ENCODE data around the gene APBB3. TPM values are rescaled to one million over a fixed set of nuclear protein-coding genes. Genes with fewer than 3 reads are reported as not detected.

APBB3 gene
- total RNA-seq, 2 donors from 2014 or later: 36.4 to 41.4 TPM

- Histone ChIP-seq H3K36me3 (ENCODE audit: control insufficient read depth, insufficient read depth, low read length) (peaks cover 29% of the 10 kb centered on the region), H3K27me3 (ENCODE audit: control insufficient read depth, insufficient read depth, low read length, poor library complexity, severe bottlenecking) (no peaks in the 10 kb centered on the region), H3K9me3 (ENCODE audit: control insufficient read depth, low read length) (peaks cover 3% of the 10 kb centered on the region), H3K4me3 (ENCODE audit: low read length) (no peak overlapping the region), H3K4me1 (ENCODE audit: control insufficient read depth, insufficient read depth, low read length) (peaks cover 15% of the 10 kb centered on the region), H3K27ac (ENCODE audit: low read depth, low read length) (no peak overlapping the region), H3K9ac (ENCODE audit: extremely low read depth, low read length, poor library complexity, severe bottlenecking) (no peak overlapping the region)
- Mint-ChIP-seq H3K36me3 (ENCODE audit: low read depth) (peaks cover 20% of the 10 kb centered on the region), H3K27me3 (ENCODE audit: insufficient read depth) (no peaks in the 10 kb centered on the region), H3K9me3 (no peaks in the 10 kb centered on the region), H3K4me3 (no peak overlapping the region), H3K27ac (no peak overlapping the region), H3K4me1 (peaks cover 19% of the 10 kb centered on the region)
- no peak for TF ChIP-seq CTCF (conservative IDR thresholded peaks at IDR 0.05)
- no peak for DNase-seq
- 86 to 91% methylated on average over 2 to 4 of the region's 4 CpGs for WGBS, 2 experiments (ENCODE audit: insufficient coverage in 1 of 2, insufficient read length in 1 of 2)
Measured at GRCh38 chr5:140569197-140569596, 4.8 kb upstream of the APBB3 start.

DNA sequence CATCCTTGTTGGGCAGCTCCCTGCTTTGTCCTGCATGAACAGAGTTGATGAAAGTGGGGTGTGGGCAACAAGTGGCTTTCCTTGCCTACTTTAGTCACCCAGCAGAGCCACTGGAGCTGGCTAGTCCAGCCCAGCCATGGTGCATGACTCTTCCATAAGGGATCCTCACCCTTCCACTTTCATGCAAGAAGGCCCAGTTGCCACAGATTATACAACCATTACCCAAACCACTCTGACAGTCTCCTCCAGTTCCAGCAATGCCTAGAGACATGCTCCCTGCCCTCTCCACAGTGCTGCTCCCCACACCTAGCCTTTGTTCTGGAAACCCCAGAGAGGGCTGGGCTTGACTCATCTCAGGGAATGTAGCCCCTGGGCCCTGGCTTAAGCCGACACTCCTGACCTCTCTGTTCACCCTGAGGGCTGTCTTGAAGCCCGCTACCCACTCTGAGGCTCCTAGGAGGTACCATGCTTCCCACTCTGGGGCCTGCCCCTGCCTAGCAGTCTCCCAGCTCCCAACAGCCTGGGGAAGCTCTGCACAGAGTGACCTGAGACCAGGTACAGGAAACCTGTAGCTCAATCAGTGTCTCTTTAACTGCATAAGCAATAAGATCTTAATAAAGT lies 4.2 kb upstream of the APBB3 start:
- Histone ChIP-seq H3K27me3 (ENCODE audit: control insufficient read depth, insufficient read depth, low read length, poor library complexity, severe bottlenecking) (no peaks in the 10 kb centered on the region), H3K9ac (ENCODE audit: extremely low read depth, low read length, poor library complexity, severe bottlenecking) (no peak overlapping the region), H3K4me3 (ENCODE audit: low read length) (no peak overlapping the region), H3K4me1 (ENCODE audit: control insufficient read depth, insufficient read depth, low read length) (peaks cover 14% of the 10 kb centered on the region), H3K36me3 (ENCODE audit: control insufficient read depth, insufficient read depth, low read length) (peaks cover 29% of the 10 kb centered on the region), H3K9me3 (ENCODE audit: control insufficient read depth, low read length) (peaks cover 3% of the 10 kb centered on the region), H3K27ac (ENCODE audit: low read depth, low read length) (no peak overlapping the region)
- DNase-seq: no peak
- peaks cover 20% of the 10 kb centered on the region for H3K4me1 Mint-ChIP-seq
- H3K36me3 Mint-ChIP-seq (ENCODE audit: low read depth): peaks cover 20% of the 10 kb centered on the region
- no peak overlapping the region for H3K27ac Mint-ChIP-seq
- H3K9me3 Mint-ChIP-seq: no peaks in the 10 kb centered on the region
- 94 to 95% methylated on average over 2 of the region's 2 CpGs for WGBS, 2 experiments (ENCODE audit: insufficient coverage in 1 of 2, insufficient read length in 1 of 2)
- no peak for TF ChIP-seq CTCF (conservative IDR thresholded peaks at IDR 0.05)
- H3K4me3 Mint-ChIP-seq: no peak overlapping the region
- H3K27me3 Mint-ChIP-seq (ENCODE audit: insufficient read depth): no peaks in the 10 kb centered on the region

GRCh38 chr5:140567871-140568270 lies 3.5 kb upstream of the APBB3 start:
- WGBS, 2 experiments (ENCODE audit: insufficient coverage in 1 of 2, insufficient read length in 1 of 2): 96% methylated on average over 9 to 13 of the region's 13 CpGs
- no peak overlapping the region for H3K4me3 Mint-ChIP-seq

More at GRCh38 chr5:140567871-140568270, 3.5 kb upstream of the APBB3 start:
- no peak overlapping the region for H3K9ac ChIP-seq (ENCODE audit: extremely low read depth, low read length, poor library complexity, severe bottlenecking)
- Mint-ChIP-seq H3K4me1 (peaks cover 17% of the 10 kb centered on the region), H3K36me3 (ENCODE audit: low read depth) (peaks cover 20% of the 10 kb centered on the region), H3K27ac (no peak overlapping the region), H3K9me3 (no peaks in the 10 kb centered on the region), H3K27me3 (ENCODE audit: insufficient read depth) (no peaks in the 10 kb centered on the region)
- no peaks in the 10 kb centered on the region for H3K27me3 ChIP-seq (ENCODE audit: control insufficient read depth, insufficient read depth, low read length, poor library complexity, severe bottlenecking)
- H3K27ac ChIP-seq (ENCODE audit: low read depth, low read length): no peak overlapping the region
- DNase-seq: no peak
- peaks cover 29% of the 10 kb centered on the region for H3K36me3 ChIP-seq (ENCODE audit: control insufficient read depth, insufficient read depth, low read length)
- TF ChIP-seq CTCF (conservative IDR thresholded peaks at IDR 0.05): no peak
- H3K9me3 ChIP-seq (ENCODE audit: control insufficient read depth, low read length): no peaks in the 10 kb centered on the region
- H3K4me1 ChIP-seq (ENCODE audit: control insufficient read depth, insufficient read depth, low read length): peaks cover 14% of the 10 kb centered on the region
- H3K4me3 ChIP-seq (ENCODE audit: low read length): no peak overlapping the region
